Measurements from ENCODE around the gene EPS8L2. TPM values are rescaled to one million over a fixed set of nuclear protein-coding genes. Genes with fewer than 3 reads are reported as not detected.

EPS8L2 gene
- total RNA-seq, 1 experiment from 2014 or later: 92.8 TPM

- no peak for DNase-seq
- no peak overlapping the region for H3K27ac ChIP-seq (ENCODE audit: insufficient read length, low read depth, low read length)
- no CpG with 5 or more reads among the region's 19 CpGs for WGBS (ENCODE audit: extremely low coverage, insufficient read length, low lambda C conversion rate)
Measured at GRCh38 chr11:660681-661444, 45.2 kb upstream of the EPS8L2 start.

More at GRCh38 chr11:660681-661444, 45.2 kb upstream of the EPS8L2 start:
- Histone ChIP-seq H4K91ac (ENCODE audit: insufficient read length, low read depth, low read length) (no peak overlapping the region), H3K79me1 (ENCODE audit: insufficient read depth, low read depth, low read length, poor library complexity, severe bottlenecking) (no peaks in the 10 kb centered on the region), H3K23ac (ENCODE audit: insufficient read length, low read depth, low read length) (no peak overlapping the region), H3K9ac (ENCODE audit: extremely low read depth, insufficient read length, low read length) (no peak overlapping the region), H3K4ac (ENCODE audit: low read depth, low read length) (no peak overlapping the region), H2BK5ac (ENCODE audit: insufficient read length, low read length) (no peak overlapping the region), H3K4me2 (ENCODE audit: insufficient read depth, insufficient read length, low read length) (no peak overlapping the region), H3K14ac (ENCODE audit: insufficient read depth, low read length) (no peak overlapping the region), H3K56ac (ENCODE audit: insufficient read length, low read depth, low read length) (no peak overlapping the region), H2AK5ac (ENCODE audit: insufficient read length, low read length) (no peak overlapping the region), H4K20me1 (ENCODE audit: control insufficient read depth, insufficient read depth, insufficient read length) (no peaks in the 10 kb centered on the region), H2BK120ac (ENCODE audit: low read depth, low read length, poor library complexity, severe bottlenecking) (no peak overlapping the region), H3K4me1 (ENCODE audit: insufficient read depth, low read length) (no peaks in the 10 kb centered on the region), H3K9me3 (ENCODE audit: control insufficient read depth, low read depth, low read length) (no peaks in the 10 kb centered on the region), H3K27me3 (ENCODE audit: insufficient read depth, low read length) (no peaks in the 10 kb centered on the region), H3K23me2 (ENCODE audit: insufficient read length, low read depth, low read length, poor library complexity, severe bottlenecking) (no peaks in the 10 kb centered on the region), H3K79me2 (ENCODE audit: insufficient read depth, low read length) (no peaks in the 10 kb centered on the region), H4K5ac (ENCODE audit: insufficient read length, low read depth, low read length) (no peak overlapping the region), H3T11ph (ENCODE audit: low read length) (no peak overlapping the region), H2BK15ac (ENCODE audit: low read depth, low read length) (no peak overlapping the region), H2AFZ (ENCODE audit: low read length) (no peak overlapping the region), H4K8ac (replicated peaks; ENCODE audit: insufficient read length, low read depth, low read length) (no peak overlapping the region), H2BK20ac (ENCODE audit: low read depth, low read length, poor library complexity, severe bottlenecking) (no peak overlapping the region), H3K18ac (ENCODE audit: insufficient read length, low read depth, low read length) (no peak overlapping the region), H2BK12ac (ENCODE audit: insufficient read length, low read depth, low read length) (no peak overlapping the region)
- TF ChIP-seq, protein P1, sequence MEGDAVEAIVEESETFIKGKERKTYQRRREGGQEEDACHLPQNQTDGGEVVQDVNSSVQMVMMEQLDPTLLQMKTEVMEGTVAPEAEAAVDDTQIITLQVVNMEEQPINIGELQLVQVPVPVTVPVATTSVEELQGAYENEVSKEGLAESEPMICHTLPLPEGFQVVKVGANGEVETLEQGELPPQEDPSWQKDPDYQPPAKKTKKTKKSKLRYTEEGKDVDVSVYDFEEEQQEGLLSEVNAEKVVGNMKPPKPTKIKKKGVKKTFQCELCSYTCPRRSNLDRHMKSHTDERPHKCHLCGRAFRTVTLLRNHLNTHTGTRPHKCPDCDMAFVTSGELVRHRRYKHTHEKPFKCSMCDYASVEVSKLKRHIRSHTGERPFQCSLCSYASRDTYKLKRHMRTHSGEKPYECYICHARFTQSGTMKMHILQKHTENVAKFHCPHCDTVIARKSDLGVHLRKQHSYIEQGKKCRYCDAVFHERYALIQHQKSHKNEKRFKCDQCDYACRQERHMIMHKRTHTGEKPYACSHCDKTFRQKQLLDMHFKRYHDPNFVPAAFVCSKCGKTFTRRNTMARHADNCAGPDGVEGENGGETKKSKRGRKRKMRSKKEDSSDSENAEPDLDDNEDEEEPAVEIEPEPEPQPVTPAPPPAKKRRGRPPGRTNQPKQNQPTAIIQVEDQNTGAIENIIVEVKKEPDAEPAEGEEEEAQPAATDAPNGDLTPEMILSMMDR (conservative IDR thresholded peaks at IDR 0.05): no peak
- Mint-ChIP-seq H3K27ac (no peak overlapping the region), H3K4me1 (0 out of 4 replicates have a peak, but pooled peaks cover 0 to 3% of the 10 kb centered on the region in 2 experiments), H3K9me3 (no peaks in the 10 kb centered on the region), H3K4me3 (no peak overlapping the region), H3K27me3 (ENCODE audit: low read depth) (no peaks in the 10 kb centered on the region), H3K36me3 (ENCODE audit: insufficient read depth in 1 of 3, low read depth in 3 of 3) (peaks cover 11 to 53% (median 33%) of the 10 kb centered on the region in 3 experiments; a peak in 6 of 7 replicates)
